Liver (tissue), 3 donors: ENCODE results near the gene TRA2B.

Experiments
- GABPA ChIP-seq, 2 donors: IDR thresholded peaks in 1 of 2; conservative IDR thresholded peaks in 1 of 2; 2 replicates each; pipeline ENCODE4 v1.6.1; 2016; ENCODE audit warnings: antibody characterized with exemption in 2 of 2, mild to moderate bottlenecking in 1 of 2, moderate library complexity in 1 of 2
- HNF4A ChIP-seq, 2 donors: conservative IDR thresholded peaks; 2 replicates each; pipeline ENCODE4 v1.6.1; 2016; ENCODE audit warnings: antibody characterized with exemption in 2 of 2, mild to moderate bottlenecking in 2 of 2
- JUND ChIP-seq, 2 donors: IDR thresholded peaks; 2 replicates each; pipeline ENCODE4 v1.6.1; 2016; ENCODE audit warnings: antibody characterized with exemption in 2 of 2
- RXRA ChIP-seq, 2 donors: IDR thresholded peaks; 2 replicates each; pipeline ENCODE4 v1.6.1; 2017 to 2018; ENCODE audit warnings: antibody characterized with exemption in 2 of 2, mild to moderate bottlenecking in 1 of 2
- SP1 ChIP-seq: IDR thresholded peaks from 2 replicates; pipeline ENCODE4 v1.6.1; 2018; ENCODE audit warnings: antibody characterized with exemption, mild to moderate bottlenecking
- TAF1 ChIP-seq: conservative IDR thresholded peaks from 2 replicates; pipeline ENCODE4 v1.6.1; 2016; ENCODE audit warnings: antibody characterized with exemption, mild to moderate bottlenecking
- YY1 ChIP-seq: IDR thresholded peaks from 2 replicates; pipeline ENCODE4 v1.6.1; 2016; ENCODE audit warnings: antibody characterized with exemption, mild to moderate bottlenecking
- TF ChIP-seq, protein P1 (sequence below): IDR thresholded peaks from 2 replicates; pipeline ENCODE4 v1.6.1; 2016; ENCODE audit warnings: antibody characterized with exemption, mild to moderate bottlenecking
- TF ChIP-seq, protein P2 (sequence below): fragments of 150-350 bp; IDR thresholded peaks from 2 replicates; pipeline ENCODE4 v1.5.1; 2017; ENCODE audit warnings: improper control_type of control experiment, low read depth, low read length; ENCODE audit not compliant: missing input control
- TF ChIP-seq, protein P3 (sequence below): IDR thresholded peaks from 2 replicates; pipeline ENCODE4 v1.6.1; 2016; ENCODE audit warnings: antibody characterized with exemption
- TF ChIP-seq, protein P4 (sequence below): IDR thresholded peaks from 2 replicates; pipeline ENCODE4 v1.6.1; 2016; ENCODE audit warnings: antibody characterized with exemption
- donor health status: healthy.
- donor health status: healthy.

DNA sequence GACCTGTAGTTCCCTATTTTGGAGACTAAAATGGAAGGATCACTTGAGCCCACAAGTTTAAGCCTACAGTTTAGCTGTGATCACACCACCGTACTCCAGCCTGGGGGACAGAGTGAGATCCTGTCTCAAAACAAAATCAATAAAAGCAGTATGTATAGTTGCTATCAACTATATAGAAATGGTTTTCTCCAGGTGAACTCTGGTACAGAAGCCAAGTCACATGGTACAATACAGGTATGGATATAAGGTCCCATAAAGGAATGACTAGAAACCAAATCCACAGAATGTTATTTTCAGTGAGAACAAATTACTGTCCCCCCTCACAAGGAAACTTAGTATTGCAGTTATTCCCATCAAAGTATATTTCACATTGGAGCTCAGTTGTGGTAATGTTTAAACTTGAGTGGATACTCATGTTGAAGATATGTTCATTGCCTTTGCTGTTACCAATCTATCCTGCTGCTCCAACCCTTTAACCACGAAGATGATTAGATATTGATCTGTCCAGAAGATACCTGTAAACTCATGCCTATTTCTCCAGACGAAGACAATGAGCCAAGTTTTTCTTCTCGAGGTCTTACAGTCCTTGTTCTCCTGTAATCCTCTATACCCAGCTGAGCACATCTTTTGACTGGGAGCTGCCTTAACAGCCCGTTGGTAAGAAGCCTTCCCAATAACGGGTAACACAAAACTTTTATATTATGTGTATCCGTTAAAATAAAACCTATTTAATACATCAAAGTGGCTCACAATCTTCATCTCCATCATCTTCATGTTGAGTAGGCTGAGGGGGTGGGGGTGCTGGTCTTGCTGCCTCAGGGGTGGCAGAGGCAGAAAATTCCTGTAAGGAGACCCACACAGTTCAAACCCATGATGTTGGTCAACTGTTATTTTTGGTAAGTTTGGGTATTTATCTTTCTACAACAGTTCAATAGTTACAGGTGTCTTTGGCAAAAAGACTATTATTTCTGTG, 24.6 kb downstream of the TRA2B start:
- TF ChIP-seq RXRA (IDR thresholded peaks at IDR 0.05): no peak
- TF ChIP-seq YY1: no peak
- TF ChIP-seq, protein P1, sequence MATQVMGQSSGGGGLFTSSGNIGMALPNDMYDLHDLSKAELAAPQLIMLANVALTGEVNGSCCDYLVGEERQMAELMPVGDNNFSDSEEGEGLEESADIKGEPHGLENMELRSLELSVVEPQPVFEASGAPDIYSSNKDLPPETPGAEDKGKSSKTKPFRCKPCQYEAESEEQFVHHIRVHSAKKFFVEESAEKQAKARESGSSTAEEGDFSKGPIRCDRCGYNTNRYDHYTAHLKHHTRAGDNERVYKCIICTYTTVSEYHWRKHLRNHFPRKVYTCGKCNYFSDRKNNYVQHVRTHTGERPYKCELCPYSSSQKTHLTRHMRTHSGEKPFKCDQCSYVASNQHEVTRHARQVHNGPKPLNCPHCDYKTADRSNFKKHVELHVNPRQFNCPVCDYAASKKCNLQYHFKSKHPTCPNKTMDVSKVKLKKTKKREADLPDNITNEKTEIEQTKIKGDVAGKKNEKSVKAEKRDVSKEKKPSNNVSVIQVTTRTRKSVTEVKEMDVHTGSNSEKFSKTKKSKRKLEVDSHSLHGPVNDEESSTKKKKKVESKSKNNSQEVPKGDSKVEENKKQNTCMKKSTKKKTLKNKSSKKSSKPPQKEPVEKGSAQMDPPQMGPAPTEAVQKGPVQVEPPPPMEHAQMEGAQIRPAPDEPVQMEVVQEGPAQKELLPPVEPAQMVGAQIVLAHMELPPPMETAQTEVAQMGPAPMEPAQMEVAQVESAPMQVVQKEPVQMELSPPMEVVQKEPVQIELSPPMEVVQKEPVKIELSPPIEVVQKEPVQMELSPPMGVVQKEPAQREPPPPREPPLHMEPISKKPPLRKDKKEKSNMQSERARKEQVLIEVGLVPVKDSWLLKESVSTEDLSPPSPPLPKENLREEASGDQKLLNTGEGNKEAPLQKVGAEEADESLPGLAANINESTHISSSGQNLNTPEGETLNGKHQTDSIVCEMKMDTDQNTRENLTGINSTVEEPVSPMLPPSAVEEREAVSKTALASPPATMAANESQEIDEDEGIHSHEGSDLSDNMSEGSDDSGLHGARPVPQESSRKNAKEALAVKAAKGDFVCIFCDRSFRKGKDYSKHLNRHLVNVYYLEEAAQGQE: no peak
- TF ChIP-seq, protein P2, sequence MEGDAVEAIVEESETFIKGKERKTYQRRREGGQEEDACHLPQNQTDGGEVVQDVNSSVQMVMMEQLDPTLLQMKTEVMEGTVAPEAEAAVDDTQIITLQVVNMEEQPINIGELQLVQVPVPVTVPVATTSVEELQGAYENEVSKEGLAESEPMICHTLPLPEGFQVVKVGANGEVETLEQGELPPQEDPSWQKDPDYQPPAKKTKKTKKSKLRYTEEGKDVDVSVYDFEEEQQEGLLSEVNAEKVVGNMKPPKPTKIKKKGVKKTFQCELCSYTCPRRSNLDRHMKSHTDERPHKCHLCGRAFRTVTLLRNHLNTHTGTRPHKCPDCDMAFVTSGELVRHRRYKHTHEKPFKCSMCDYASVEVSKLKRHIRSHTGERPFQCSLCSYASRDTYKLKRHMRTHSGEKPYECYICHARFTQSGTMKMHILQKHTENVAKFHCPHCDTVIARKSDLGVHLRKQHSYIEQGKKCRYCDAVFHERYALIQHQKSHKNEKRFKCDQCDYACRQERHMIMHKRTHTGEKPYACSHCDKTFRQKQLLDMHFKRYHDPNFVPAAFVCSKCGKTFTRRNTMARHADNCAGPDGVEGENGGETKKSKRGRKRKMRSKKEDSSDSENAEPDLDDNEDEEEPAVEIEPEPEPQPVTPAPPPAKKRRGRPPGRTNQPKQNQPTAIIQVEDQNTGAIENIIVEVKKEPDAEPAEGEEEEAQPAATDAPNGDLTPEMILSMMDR: no peak
- TF ChIP-seq TAF1: no peak
- TF ChIP-seq SP1: no peak
- TF ChIP-seq JUND (IDR thresholded peaks at IDR 0.05): no peak
- TF ChIP-seq, protein P3, sequence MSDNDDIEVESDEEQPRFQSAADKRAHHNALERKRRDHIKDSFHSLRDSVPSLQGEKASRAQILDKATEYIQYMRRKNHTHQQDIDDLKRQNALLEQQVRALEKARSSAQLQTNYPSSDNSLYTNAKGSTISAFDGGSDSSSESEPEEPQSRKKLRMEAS: no peak
- no peak for TF ChIP-seq HNF4A (conservative IDR thresholded peaks at IDR 0.05)
- TF ChIP-seq, protein P4, sequence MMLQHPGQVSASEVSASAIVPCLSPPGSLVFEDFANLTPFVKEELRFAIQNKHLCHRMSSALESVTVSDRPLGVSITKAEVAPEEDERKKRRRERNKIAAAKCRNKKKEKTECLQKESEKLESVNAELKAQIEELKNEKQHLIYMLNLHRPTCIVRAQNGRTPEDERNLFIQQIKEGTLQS: no peak
- no peak for TF ChIP-seq GABPA (IDR thresholded peaks at IDR 0.05 in 1 of 2, conservative IDR thresholded peaks at IDR 0.05 in 1 of 2)
